ENCODE data around the gene CTXND2. TPM values are rescaled to one million over a fixed set of nuclear protein-coding genes. Genes with fewer than 3 reads are reported as not detected.

Gene CTXND2
- polyA plus RNA-seq, 1 of the 3 experiments (the other 2 are of a cell fraction): not detected

- no peaks in the 10 kb centered on the region for H3K4me1 ChIP-seq (ENCODE audit: control insufficient read depth in 1 of 2, insufficient read depth in 2 of 2, low read depth in 1 of 2, low read length in 1 of 2)
- ChIA-PET CTCF (interaction anchor here (1.1 to 1.2 kb wide), 2 partner anchors 14 to 16 kb away, joined by 3 to 5 read pairs; no protein-coding TSS in a partner anchor), POLR2A (no interaction called here)
- no peak overlapping the region for H3K27ac ChIP-seq (ENCODE audit: low read depth in 2 of 2, low read length in 1 of 2)
- peaks cover 5% of the 10 kb centered on the region for H3F3A ChIP-seq (replicated peaks; ENCODE audit: insufficient read depth)
- no peaks in the 10 kb centered on the region for H3K9me2 ChIP-seq
- WGBS (ENCODE audit: low lambda C conversion rate): 99% methylated on average over 2 of the region's 2 CpGs
- H3K4me3 ChIP-seq (ENCODE audit: low read depth in 2 of 2, low read length in 1 of 2): no peak overlapping the region
- TF ChIP-seq ZBTB33 (IDR thresholded peaks at IDR 0.05; ENCODE audit: borderline replicate concordance, low read depth): no peak
- no peak overlapping the region for H3K4me2 ChIP-seq
- no peak for DNase-seq
- peaks cover 34 to 38% of the 10 kb centered on the region in 2 experiments for H3K36me3 ChIP-seq (replicated peaks in 1 of 2; ENCODE audit: control insufficient read depth in 1 of 2, insufficient read depth in 2 of 2, low read length in 1 of 2)
- no peaks in the 10 kb centered on the region for H4K20me1 ChIP-seq (ENCODE audit: insufficient read depth)
- H3K9ac ChIP-seq: no peak overlapping the region
- no peaks in the 10 kb centered on the region for H3K79me2 ChIP-seq (ENCODE audit: insufficient read depth)
- no peak overlapping the region for H2AFZ ChIP-seq (ENCODE audit: low read depth)
- H3K27me3 ChIP-seq (ENCODE audit: insufficient read depth): no peaks in the 10 kb centered on the region
- no peaks in the 10 kb centered on the region for H3K9me3 ChIP-seq
These were observed 43.5 kb upstream of the CTXND2 start for GRCh38 chr1:150843474-150843873.

GRCh38 chr1:150846473-150847146, 40.3 kb upstream of the CTXND2 start:
- POLR2A ChIA-PET: no interaction called here
- no peaks in the 10 kb centered on the region for H4K20me1 ChIP-seq (ENCODE audit: insufficient read depth)
- H3K27ac ChIP-seq (ENCODE audit: low read depth in 2 of 2, low read length in 1 of 2): no peak overlapping the region
- TF ChIP-seq GATA2 (CRISPR knock-in tag; IDR thresholded peaks at IDR 0.05) (no peak), RFX5 (IDR thresholded peaks at IDR 0.05; ENCODE audit: low read length) (no peak), MXI1 (IDR thresholded peaks at IDR 0.05; ENCODE audit: low read depth, low read length) (no peak), PBX3 (IDR thresholded peaks at IDR 0.05) (no peak), EP300 (IDR thresholded peaks at IDR 0.05; ENCODE audit: borderline replicate concordance in 1 of 2, low read depth in 1 of 2, low read length in 1 of 2) (no peak), TAF1 (IDR thresholded peaks at IDR 0.05; ENCODE audit: borderline replicate concordance, low read depth, low read length) (no peak), SIN3A (IDR thresholded peaks at IDR 0.05; ENCODE audit: borderline replicate concordance, low read depth, low read length) (no peak), USF2 (IDR thresholded peaks at IDR 0.05; ENCODE audit: borderline replicate concordance, low read depth, low read length) (no peak), YY1 (IDR thresholded peaks at IDR 0.05; ENCODE audit: low read depth) (no peak), REST (IDR thresholded peaks at IDR 0.05; ENCODE audit: low read depth, low read length) (no peak), CHD2 (IDR thresholded peaks at IDR 0.05; ENCODE audit: low read length, partially characterized antibody) (no peak), FOXJ3 (CRISPR knock-in tag; IDR thresholded peaks at IDR 0.05) (no peak), NRF1 (IDR thresholded peaks at IDR 0.05; ENCODE audit: low read depth, low read length) (no peak), EZH2phosphoT487 (IDR thresholded peaks at IDR 0.05; ENCODE audit: borderline replicate concordance, low read depth) (no peak), ELF1 (IDR thresholded peaks at IDR 0.05) (no peak), FOSL2 (IDR thresholded peaks at IDR 0.05; ENCODE audit: borderline replicate concordance, low read depth) (no peak), TEAD4 (IDR thresholded peaks at IDR 0.05; ENCODE audit: borderline replicate concordance, insufficient read depth) (no peak)

More at GRCh38 chr1:150846473-150847146, 40.3 kb upstream of the CTXND2 start:
- no peaks in the 10 kb centered on the region for H3K9me3 ChIP-seq
- peaks cover 20% of the 10 kb centered on the region in 2 experiments for H3K36me3 ChIP-seq (replicated peaks in 1 of 2; ENCODE audit: control insufficient read depth in 1 of 2, insufficient read depth in 2 of 2, low read length in 1 of 2)
- H3K9me2 ChIP-seq: no peaks in the 10 kb centered on the region
- no peak overlapping the region for H3K4me3 ChIP-seq (ENCODE audit: low read depth in 2 of 2, low read length in 1 of 2)
- 99% methylated on average over 4 of the region's 4 CpGs for WGBS (ENCODE audit: low lambda C conversion rate)
- H3K79me2 ChIP-seq (ENCODE audit: insufficient read depth): no peaks in the 10 kb centered on the region
- CTCF ChIA-PET: no interaction called here
- no peaks in the 10 kb centered on the region for H3K27me3 ChIP-seq (ENCODE audit: insufficient read depth)
- H2AFZ ChIP-seq (ENCODE audit: low read depth): no peak overlapping the region
- no peak overlapping the region for H3K4me2 ChIP-seq
- H3K4me1 ChIP-seq (ENCODE audit: control insufficient read depth in 1 of 2, insufficient read depth in 2 of 2, low read depth in 1 of 2, low read length in 1 of 2): no peaks in the 10 kb centered on the region
- DNase-seq: no peak
- H3K9ac ChIP-seq: no peak overlapping the region
- peaks cover 5% of the 10 kb centered on the region for H3F3A ChIP-seq (replicated peaks; ENCODE audit: insufficient read depth)
